Spinal cord (tissue), 10 donors: ENCODE results near the gene ACIN1. TPM values are rescaled to one million over a fixed set of nuclear protein-coding genes. Genes with fewer than 3 reads are reported as not detected.
A peak's percentile ranks its signal among the peaks of the same experiment; 100 is the strongest.

Experiments used
- DNase-seq, 6 donors: peaks; one replicate each; pipeline versions ENCODE4 v3.0.0 to v3.0.0-alpha.2; 2013 to 2015; ENCODE audit warnings: low spot score in 6 of 6, low read depth in 4 of 6
- H3K27ac ChIP-seq: one replicate; pipeline ENCODE4 v1.5.1; 2013; ENCODE audit warnings: low read depth, low read length, control low read depth
- H3K27me3 ChIP-seq: one replicate; pipeline ENCODE4 v1.6.1; 2013; ENCODE audit warnings: low read length; ENCODE audit not compliant: control insufficient read depth, insufficient read depth
- H3K36me3 ChIP-seq: one replicate; pipeline ENCODE4 v1.6.1; 2013; ENCODE audit warnings: low read length; ENCODE audit not compliant: control insufficient read depth, insufficient read depth
- H3K4me1 ChIP-seq: one replicate; pipeline ENCODE4 v1.6.1; 2013; ENCODE audit warnings: low read length; ENCODE audit not compliant: control insufficient read depth, insufficient read depth
- H3K4me3 ChIP-seq: one replicate; pipeline ENCODE4 v1.5.1; 2013; ENCODE audit warnings: low read depth, low read length, control low read depth
- H3K9me3 ChIP-seq: one replicate; pipeline ENCODE4 v1.6.1; 2013; ENCODE audit warnings: low read length; ENCODE audit not compliant: control insufficient read depth, insufficient read depth
- WGBS: methylation state at CpG from one replicate; pipeline ENCODE4 v1.1.5; 2013; ENCODE audit warnings: missing lambda C conversion rate; ENCODE audit not compliant: insufficient coverage; 5-methylcytosine and 5-hydroxymethylcytosine counted together
- polyA plus RNA-seq, 2 donors: library from polyadenylated mRNA; unstranded; fragments of 120-200 nt; gene quantifications; one replicate each; pipeline ENCODE4 v1.2.1, GENCODE V29; 2013; ENCODE audit not compliant: insufficient read length in 2 of 2
- total RNA-seq, 2 donors: library from RNA; depleted of rRNA in 1 of 2; stranded (reverse); fragments of 120-200 nt in 1 of 2; fragments of >200 nt in 1 of 2; gene quantifications; one replicate each; pipeline versions ENCODE4 v1.2.3 to v1.2.4, GENCODE V29; 2013 to 2014
- donor health status: healthy.

ACIN1 gene
- total and polyA plus RNA-seq, 4 donors, result 63.2 to 229 (median 160) TPM

DNA sequence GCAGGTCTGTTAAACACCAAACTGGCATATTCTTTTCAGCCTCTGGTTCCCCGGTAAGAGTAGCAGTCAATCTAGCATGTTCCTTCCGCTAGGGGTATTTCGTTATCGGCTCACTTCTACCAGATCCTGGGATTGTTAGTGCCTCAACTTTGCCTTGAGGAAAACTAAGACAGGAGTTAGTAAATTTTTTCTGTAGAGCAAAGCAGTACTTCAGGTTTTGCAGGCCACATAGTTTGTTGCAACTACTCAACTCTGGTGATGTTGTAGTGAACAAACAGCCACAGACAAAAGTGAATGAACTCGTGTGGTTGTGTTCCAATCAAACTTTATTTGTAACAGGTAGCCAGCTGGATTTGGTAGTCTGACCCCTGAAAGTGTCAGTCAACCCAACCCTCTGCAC, 31.3 kb downstream of the ACIN1 start:
- WGBS, result 98% methylated on average over 5 of the region's 5 CpGs

DNA sequence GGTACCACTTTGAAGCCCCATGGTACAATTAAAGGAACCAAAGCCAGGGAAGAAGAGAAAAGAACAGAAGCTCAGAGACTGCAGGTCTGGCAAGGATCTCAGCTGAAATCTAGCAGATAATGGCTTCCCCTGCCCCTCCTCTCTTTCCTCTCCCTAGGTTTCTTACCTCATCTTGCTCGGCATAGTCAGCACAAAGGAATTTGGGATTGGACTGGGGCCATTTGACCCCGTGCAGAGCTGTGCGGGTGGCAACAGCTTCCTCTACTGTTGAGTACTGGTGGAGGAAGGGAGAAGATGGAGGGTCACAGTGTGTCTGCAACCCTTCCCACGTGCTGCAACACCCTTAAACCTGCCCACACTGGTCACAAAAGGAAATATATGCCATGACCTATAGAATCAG, 32.9 kb downstream of the ACIN1 start:
- peak in 1 of 6 donors; percentile 50 for DNase-seq
- no peaks in the 10 kb centered on the region for H3K9me3 ChIP-seq
- WGBS, result 50% methylated on average over 2 of the region's 4 CpGs
- H3K36me3 ChIP-seq, result peaks cover 83% of the 10 kb centered on the region
- no peaks in the 10 kb centered on the region for H3K27me3 ChIP-seq
- H3K4me3 ChIP-seq, result no peak overlapping the region
- H3K27ac ChIP-seq, result no peak overlapping the region
- H3K4me1 ChIP-seq, result peaks cover 15% of the 10 kb centered on the region

More for the DNA sequence above, 31.3 kb downstream of the ACIN1 start:
- Histone ChIP-seq H3K27me3 (no peaks in the 10 kb centered on the region), H3K36me3 (peaks cover 97% of the 10 kb centered on the region), H3K9me3 (no peaks in the 10 kb centered on the region), H3K4me3 (no peak overlapping the region), H3K4me1 (peaks cover 16% of the 10 kb centered on the region), H3K27ac (no peak overlapping the region)
- DNase-seq, result no peak

DNA sequence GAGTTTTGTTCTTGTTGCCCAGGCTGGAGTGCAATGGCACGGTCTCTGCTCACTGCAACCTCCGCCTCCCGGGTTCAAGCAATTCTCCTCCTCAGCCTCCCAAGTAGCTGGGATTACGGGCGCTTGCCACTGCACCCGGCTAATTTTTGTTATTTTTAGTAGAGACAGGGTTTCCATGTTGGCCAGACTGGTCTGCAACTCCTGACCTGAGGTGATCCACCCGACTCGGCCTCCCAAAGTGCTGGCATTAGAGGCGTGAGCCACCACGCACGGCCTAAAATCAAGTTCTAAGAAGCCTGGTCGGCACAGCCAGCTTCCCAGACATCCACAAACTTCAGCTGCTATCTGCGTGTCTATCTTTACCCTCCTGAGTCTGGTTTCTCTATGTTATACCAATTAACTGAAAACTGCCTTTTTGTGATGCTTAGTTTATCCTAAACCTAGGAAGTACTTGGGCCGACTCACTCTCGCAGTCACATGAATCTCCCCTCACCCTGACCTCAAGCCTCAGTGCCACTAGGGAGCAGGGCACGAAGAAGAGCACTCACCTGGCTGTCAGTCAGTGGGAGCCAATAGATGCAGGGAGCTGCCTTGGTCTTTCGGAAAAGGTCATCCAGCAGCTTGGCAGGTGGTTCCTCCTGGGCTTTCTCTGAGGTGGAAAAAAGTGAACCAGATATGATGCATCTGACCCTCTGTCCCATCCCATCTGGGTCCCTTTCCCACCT, 34.2 kb downstream of the ACIN1 start:
- Histone ChIP-seq H3K9me3 (no peaks in the 10 kb centered on the region), H3K27ac (no peak overlapping the region), H3K36me3 (peaks cover 70% of the 10 kb centered on the region), H3K27me3 (no peaks in the 10 kb centered on the region), H3K4me1 (peaks cover 28% of the 10 kb centered on the region), H3K4me3 (no peak overlapping the region)
- whole genome bisulfite sequencing, result 87% methylated on average over 11 of the region's 17 CpGs
- DNase-seq, result no peak

DNA sequence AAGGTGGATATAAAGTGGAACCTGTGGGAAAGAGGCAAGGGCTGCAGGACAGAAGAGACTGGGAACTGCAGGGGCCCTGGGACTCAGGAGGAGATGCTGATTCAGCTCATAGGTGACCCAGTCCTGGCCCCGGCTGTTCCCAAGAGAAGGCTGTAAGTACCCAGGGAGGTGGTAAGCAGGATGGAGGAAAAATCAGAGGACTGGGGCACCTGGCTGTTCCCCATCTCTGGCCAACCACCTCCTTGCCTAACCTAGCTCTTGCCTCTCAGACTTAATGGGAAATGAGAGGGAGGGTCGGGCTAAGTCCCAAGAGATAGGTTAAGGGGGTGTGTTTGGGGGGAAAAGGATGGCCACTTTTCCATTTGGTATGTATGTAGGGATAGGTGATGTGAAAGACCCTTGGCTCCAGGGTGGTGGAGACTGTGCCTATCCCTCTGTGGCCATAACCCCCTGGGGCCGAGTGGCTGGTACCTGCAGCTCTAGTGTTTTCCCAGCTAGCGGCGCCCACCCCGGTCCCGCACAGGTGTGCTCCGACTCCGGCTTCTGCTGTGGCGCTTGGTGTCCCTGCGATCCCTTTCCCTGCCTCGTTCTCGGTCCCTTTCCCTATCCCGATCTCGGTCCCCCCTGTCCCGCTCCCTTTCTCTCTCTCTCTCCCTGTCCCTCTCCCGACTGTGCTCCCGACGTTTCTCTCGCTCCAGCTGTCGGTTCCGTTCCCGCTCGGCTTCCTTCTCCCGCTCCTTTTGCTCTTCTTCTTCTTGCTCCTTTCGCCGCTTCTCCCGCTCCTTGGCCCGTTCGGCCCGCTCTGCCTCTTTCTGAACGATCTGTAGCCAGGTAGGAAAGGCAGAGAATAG, 36.1 kb downstream of the ACIN1 start:
- DNase-seq, result no peak
- Histone ChIP-seq H3K4me1 (peaks cover 43% of the 10 kb centered on the region), H3K9me3 (no peaks in the 10 kb centered on the region), H3K4me3 (no peak overlapping the region), H3K27ac (peak overlapping the region; percentile 90), H3K27me3 (no peaks in the 10 kb centered on the region), H3K36me3 (peaks cover 67% of the 10 kb centered on the region)
- WGBS, result 86% methylated on average over 25 of the region's 32 CpGs

DNA sequence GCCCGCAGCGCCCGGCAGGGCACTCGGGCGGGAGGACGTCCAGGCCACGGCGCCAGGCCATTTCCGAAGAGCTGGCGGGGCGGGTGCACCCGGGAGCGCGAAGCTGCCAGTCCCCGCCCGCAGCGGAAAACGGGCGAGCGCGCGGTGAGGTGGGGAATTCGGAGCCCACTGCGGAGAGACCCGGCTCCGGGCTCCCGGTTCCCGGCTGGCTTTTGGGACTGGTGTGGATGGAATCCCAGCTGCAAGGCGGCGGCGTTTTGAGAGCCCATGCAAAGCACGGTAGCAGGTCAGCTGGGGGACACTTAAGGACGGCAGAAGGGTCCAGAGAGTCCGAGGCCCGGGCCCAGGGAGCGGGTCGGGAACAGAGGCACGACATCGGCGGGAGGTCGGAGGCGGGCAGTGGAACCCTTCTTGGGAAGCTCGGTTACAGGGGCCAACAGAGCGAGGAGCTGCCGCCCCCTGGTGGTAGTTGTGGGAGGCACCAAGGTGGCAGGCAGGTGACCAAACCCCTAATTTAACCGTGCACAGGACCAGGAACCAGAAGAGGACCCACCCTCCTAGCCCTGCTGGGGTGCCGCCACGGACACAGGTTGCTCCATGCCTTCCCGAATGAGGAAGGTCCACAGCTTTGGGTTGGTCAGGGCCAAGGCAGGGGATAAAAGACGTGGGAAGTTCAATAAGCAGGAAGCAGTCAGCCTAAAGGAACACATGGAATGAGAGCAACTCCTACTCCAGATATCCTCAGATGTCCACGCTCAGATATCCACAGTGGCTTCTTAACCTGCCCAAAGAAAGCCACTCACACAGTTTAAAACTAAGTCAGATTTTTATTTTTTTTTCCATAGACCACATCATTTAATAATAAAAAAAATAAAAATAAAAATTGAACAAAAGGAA, 36.9 kb downstream of the ACIN1 start:
- no peaks in the 10 kb centered on the region for H3K27me3 ChIP-seq
- peaks cover 69% of the 10 kb centered on the region for H3K36me3 ChIP-seq
- H3K27ac ChIP-seq, result peak overlapping the region; percentile 90
- peak overlapping the region; percentile 69 for H3K4me3 ChIP-seq
- 0% methylated on average over 48 of the region's 51 CpGs for WGBS
- H3K4me1 ChIP-seq, result peaks cover 43% of the 10 kb centered on the region
- DNase-seq, result peak; percentile 80 to 97 (median 86)
- no peaks in the 10 kb centered on the region for H3K9me3 ChIP-seq

DNA sequence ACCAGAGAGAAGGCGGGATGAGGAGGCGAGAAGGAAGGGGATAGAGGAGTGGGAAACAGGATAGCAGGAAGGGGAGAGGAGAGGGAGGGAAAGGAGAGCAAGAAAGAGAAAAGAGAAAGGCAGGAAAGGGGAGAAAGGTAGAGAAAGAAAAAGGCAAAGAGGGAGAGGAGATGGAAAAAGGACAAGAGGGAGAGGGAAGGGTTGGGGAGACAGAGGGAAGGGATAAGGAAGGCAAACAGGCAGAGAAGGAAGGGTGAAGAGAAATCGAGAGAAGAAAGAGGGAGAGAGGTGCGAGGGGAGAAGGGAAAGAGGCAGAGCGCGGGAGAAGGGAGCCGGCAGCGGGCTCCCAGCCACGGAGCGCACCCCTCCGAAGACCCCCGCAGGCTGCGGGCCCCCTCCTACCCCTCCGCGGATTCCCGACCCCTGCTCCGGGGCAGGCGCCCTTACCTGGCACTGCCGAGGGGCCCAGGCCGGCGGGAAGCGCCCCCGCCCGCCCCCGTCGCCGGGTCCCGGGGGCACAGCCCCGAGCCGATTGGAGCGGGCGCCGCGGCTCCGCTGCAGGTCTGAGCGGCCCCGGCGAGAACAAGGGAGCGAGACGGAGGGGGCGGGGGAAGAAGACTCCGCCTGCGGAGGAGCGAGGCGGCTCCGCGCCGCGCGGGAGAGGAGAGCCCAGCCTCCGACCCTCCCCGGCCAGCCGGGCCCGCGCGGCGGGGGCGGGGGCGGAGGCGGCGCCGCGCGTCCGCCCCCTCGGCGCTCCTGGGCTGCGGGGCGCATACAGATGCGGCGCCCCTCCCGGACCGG, 37.8 kb downstream of the ACIN1 start, which contains the start of gene CDH24:
Gene CDH24 (minus strand): TSS at position 565 of the 801 bp plus-strand sequence. CDS start 1,787 bp downstream, outside the sequence.
- Histone ChIP-seq H3K36me3 (peaks cover 68% of the 10 kb centered on the region), H3K27ac (peak within 1 kb of the TSS; percentile 90), H3K9me3 (no peaks in the 10 kb centered on the region), H3K4me1 (peaks cover 47% of the 10 kb centered on the region), H3K27me3 (no peaks in the 10 kb centered on the region), H3K4me3 (peak within 1 kb of the TSS; percentile 69)
- WGBS, result under 1% methylated on average over 72 of the region's 73 CpGs
- peak in 3 of 6 donors; percentile 74 to 92 (median 92) for DNase-seq

DNA sequence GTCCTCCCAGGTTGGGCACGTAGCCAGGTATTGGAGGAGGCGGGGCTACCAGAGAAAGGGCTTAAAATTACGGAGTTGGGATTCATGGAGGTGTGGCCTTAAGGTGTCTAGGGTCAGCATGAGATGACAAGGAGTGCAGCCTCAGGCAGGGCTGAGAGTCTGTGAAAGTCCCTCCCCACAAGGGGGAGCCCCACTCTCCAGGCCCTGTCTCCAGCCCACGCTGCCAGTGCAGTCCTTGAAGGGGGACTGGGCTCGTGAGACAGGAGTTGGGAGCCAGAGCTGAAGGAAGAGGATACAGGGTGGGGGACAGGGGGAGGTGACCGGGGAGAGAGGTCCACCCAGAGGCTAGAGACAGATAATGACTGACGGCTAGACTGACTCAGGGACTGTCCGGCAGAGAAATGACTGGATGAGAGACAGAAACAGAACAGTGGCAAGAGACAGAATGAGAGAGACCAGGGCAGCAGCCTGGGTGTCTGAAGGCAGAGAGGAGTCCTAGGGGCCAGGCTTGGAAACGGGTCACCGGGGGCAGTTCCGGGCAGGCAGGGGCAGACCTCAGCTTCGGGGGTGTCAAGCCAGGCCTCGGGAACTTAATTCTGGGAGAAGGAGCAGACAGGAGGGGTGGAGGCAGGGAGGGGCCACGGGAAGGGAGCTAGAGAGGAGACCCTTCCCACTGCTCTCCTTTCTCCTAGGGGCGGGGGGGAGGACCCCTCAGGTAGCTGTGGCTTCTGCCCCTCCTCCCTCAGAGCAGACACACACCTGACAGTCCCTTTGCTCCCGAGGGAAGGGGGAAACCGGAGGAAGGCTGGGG, 38.6 kb downstream of the ACIN1 start:
- Histone ChIP-seq H3K27ac (no peak overlapping the region), H3K27me3 (no peaks in the 10 kb centered on the region), H3K4me3 (peak overlapping the region; percentile 45), H3K9me3 (no peaks in the 10 kb centered on the region), H3K4me1 (peaks cover 53% of the 10 kb centered on the region), H3K36me3 (peaks cover 67% of the 10 kb centered on the region)
- WGBS, result 5% methylated on average over 11 of the region's 17 CpGs
- peak in 2 of 6 donors; percentile 72 to 74 for DNase-seq

DNA sequence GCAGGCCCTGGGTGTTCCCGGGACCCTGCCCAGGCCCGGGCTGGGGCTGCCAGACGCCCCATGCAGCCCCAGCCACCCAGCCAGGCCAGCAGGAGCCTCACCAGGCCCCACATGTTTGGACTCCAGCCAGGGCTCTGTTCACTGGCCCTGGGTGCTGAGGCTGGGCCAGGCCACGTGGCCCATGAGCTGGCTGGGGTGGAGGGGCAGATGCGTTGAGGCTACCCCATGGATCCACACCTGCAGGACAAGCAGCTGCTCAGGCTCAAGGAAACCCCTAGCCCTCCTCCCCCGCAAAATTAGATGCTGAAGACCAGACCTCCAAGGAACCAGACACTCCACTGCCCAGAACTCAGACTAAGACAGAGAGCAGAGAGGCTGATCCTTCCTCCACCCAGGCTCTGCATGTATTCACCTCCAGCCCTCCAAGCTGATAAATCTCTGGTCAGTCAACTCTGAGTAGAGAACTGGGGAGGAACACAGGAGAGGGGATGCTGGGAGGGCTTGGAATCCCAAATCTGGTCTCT, 39.3 kb downstream of the ACIN1 start:
- Histone ChIP-seq H3K9me3 (no peaks in the 10 kb centered on the region), H3K4me1 (peaks cover 53% of the 10 kb centered on the region), H3K27me3 (no peaks in the 10 kb centered on the region), H3K4me3 (no peak overlapping the region), H3K36me3 (peaks cover 62% of the 10 kb centered on the region), H3K27ac (no peak overlapping the region)
- DNase-seq, result peak in 1 of 6 donors; percentile 25
- WGBS, result 62% methylated on average over 5 of the region's 6 CpGs
